HG03280 (cell line): Measurements from ENCODE around the gene OCLN.
A peak's percentile ranks its signal among the peaks of the same experiment; 100 is the strongest.
"Not testable (repeated sequence)": the region's sequence is repeated elsewhere in the genome, so short reads cannot be mapped to it uniquely, and the experiment has no call there.

Experiments
- ATAC-seq: cut with Tn5 transposase; IDR thresholded peaks from one replicate; pipeline ENCODE4 v1.9.1; 2021; ENCODE audit warnings: mild to moderate bottlenecking, moderate library complexity; ENCODE audit not compliant: unreplicated experiment

Gene OCLN

DNA sequence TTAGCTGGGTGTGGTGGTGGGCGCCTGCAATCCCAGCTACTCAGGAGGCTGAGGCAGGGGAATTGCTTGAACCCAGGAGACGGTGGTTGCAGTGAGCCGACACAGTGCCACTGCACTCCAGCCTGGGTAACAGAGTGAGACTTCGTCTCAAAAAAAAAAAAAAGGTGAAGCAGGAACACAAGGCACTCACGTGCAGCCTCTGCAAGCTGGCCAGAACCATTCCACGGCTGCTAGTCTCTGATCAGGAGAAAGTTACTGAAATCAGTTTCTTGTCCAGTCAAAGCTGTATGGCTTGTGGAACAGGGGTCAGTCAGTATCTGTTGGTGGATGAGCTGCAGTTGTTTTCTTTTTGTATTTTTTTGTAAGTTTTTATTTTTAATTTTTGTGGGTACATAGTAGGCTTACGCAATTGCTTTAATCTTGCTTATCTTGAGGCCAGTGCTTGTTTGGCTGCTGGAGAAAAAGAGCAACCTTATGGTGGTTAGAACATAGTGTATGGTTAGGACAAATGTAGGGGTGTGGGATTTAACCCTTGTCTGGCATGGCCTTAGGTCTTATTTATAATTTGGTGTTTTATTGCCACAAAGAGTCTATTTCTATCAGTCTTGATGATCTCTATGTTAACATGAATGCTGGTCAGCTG lies 34.7 kb downstream of the OCLN start:
- no peak for ATAC-seq

DNA sequence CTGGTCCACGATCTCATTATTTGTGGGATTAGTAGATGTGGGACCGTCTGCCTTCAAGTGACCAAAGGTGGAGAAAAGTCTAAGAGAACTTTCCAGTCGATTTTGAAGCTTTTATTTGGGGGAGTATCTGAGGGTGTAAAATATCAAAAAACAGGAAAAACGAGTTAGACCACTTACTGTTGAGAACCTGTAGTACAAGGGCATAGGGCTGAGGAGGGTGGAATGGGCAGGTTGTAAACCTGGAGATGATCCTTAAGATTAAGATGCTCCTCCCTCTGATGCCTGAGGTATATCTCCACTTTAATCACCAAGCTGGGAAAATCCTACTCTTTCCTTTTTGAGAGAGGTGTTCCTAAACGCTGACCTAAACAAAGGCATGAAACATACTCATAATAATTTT lies 35.4 kb downstream of the OCLN start:
- ATAC-seq = no peak

DNA sequence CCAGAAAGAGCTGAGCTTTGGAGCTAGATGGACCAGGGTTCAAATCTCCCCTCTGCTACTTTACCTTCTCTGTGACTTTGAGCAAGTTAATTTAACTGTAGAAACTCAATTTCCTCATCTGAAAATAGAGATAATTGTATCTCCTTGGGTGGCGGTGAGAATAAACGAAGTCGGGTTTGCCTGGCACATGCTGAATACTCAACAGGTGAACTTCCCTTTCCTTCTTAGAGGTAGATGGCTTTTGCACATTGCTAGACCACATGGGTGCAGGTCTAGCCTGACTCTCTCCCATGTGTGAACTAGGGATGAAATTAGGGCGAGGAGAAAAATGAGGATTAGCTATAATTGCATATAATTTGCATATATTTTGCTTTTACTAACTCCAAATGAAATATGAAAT lies 36.0 kb downstream of the OCLN start:
- ATAC-seq = no peak

DNA sequence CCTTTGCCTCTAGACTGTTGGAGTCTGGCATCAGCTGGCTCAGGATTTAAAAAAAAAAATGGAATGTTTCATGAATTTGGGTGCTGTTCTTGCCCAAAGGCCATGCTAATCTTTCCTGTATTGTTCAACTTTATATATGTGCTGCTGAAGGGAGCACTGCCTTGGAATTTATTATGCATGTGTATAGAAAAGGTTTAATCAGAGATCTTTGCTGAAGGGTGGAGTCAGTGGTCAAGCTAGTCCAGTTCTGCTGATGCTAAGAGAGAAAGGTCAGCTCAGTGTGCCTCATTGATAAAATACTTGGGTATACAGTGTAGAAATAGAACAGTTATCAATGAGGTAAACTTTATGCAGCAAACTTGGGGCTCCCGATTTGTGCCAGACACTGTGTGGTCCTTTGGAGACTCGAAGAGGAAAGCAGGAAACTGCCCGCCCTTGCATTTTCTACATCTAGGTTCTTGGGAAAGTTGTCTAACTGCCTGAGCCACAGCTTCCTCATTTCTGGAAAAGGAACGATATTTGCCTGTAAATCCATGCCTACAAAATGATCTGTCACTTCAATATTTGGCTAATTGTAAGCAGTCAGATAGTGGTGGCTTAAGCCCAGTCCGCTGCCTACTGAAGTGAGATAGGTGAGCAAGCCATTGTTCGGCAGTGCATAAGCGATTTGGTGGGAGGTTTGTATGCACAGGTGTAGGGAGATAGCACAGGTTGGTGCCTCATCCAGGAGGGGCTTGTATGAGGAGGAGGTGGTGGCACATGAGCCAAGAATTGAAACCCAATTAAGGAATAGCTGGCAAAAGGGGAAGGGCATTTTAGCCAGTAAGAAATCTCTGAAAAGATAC lies 38.2 kb downstream of the OCLN start:
- ATAC-seq = no peak

DNA sequence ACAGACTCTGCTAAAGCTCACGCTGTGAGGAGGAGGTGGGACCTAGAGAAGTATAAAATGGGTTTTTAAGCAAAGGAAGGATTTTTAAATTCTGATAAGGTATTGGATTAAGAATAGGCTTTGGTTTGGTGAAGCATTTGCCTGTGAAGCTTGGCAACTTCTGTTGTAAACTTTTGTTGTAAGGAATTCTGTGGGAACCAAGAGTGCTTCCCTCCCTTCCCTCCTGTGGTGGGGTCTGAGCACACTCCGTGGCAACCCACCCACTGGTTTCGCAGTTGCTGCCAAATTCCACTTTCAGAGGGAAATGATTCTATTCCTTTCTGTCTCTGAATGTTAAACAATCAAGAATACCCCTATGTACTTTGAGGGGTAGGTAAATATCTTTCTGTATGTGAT lies 38.8 kb downstream of the OCLN start:
- ATAC-seq = no peak

DNA sequence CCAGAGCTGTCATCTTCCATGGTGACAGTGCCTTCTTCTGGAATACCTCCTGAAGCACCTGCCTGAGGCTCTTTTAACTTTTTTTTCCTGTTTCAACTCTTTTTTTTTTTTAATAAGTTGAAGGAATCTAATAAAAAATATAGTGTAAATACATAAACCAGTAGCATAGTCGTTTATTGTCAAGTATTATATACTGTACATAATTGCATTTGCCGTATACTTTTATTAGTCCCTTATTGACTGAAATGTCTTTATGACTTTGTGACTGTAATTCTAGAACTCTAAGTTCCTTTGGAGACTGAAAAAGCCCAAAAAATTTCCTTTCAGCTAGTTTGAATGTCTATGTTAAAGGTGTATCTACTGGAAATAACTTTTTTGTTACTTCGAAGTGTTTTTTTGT lies 45.3 kb downstream of the OCLN start:
- ATAC-seq = not testable (repeated sequence)

DNA sequence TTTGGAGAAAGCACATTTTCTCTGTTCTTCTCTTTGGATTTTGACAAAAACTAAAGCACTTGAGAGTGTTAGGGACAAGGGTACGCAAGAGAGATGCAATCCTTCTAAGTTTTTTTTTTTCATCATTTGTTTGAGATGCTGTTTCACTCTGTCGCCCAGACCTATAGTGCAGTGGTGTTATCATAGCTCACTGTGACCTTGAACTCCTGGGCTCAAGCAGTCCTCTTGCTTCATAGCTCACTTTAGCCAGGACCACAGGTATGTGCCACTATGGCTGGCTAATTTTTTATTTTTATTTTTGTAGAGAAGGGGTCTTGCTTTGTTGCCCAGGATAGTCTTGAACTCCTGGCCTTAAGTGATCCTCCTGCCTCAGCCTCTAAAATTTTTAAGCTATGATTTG lies 46.1 kb downstream of the OCLN start:
- ATAC-seq = not testable (repeated sequence)

DNA sequence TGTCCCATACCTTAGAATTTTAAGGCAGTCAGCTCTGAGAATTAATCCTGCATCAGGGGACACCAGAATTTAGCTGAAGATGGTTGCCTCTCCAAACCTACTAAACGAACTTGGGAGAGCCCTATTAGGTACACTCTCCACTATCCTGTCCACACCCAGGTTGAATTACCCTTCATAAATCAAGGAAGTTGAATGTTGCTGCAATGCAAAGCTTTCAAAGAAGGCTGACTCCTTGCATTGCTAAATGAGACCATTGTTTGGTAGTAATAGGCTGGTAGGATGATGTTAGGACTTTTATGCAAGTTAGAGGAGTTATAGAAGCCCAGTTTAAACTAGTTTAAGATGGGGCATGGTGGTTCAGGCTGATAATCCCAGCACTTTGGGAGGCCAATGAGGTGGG lies 48.8 kb downstream of the OCLN start:
- not testable (repeated sequence) for ATAC-seq

DNA sequence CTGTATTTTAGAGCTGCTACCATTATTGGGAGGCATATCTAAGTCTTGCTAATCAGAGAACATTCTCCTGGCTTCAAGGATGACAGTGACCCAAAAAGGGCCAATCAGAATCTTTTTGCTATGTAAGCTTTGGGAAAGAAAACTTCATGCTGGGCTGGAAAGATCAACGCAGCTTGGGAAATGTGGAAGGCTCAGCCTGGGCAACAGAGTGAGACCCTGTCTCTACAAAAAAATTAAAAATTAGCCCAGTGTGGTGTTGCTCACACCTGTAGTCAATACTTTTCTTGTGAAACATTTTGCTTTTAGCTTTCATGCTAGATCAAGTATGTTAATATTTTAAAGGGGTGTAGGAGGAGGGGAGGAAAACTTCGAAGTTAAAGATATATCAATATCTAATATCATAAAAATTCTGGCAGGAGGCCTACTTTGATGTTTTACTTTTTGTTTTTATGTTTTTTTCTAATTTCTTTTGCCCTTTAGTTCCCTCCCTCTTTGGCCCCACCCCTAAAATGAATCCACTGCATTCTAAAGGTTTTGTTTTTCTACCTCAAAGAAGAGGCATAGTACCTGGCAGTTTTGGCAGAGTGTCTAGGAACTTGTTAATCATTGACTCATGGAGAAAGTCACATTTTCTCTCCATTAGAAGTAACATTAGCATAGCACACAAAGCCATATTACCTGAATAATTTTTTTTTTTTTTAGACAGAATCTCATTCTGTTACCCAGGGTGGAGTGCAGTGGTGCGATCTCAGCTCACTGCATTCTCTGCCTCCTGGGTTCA lies 50.4 kb downstream of the OCLN start:
- not testable (repeated sequence) for ATAC-seq

DNA sequence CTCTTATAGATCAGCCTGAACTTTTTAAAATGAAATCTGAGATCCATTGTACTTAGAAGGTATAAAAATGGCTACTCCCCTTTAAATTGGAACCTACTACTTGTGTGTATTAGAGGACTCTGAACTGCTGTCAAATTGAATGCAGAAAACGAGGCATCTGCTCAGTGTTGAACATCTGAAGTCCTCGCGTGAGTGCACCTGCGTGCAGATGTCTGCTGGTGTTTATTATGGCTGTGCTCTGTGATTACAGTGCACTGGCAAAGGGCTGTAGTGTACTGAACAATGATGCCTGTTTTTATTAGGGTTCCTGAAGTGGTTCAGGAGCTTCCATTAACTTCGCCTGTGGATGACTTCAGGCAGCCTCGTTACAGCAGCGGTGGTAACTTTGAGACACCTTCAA lies 52.0 kb downstream of the OCLN start:
- ATAC-seq = not testable (repeated sequence)

DNA sequence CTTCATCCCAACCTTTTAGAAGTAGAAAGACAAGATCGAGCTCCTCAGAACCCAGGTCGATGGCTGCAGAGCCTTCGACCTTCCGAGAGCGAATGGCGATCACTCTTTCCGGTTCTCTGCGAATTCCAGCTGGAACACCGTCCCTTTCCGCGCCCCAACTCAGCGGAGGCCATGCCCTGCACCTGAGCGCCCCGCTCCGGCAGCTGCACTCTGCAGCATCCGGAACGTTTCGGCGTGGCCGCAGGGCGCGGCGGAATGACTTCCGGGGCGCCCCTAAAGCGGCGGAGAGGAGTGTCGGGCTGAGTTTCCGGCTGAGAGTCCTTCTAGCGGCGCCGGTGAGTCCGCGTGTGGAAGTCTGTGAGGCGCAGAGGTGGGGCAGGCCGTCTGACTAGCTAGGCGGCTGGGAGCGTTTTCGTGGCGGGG lies 67.3 kb downstream of the OCLN start, which contains the start of gene GTF2H2C:
Gene GTF2H2C, plus strand, starts transcription at position 284 of the 423 bp plus-strand sequence. CDS start 4,942 bp downstream, outside the sequence.
- ATAC-seq = peak; percentile 99

DNA sequence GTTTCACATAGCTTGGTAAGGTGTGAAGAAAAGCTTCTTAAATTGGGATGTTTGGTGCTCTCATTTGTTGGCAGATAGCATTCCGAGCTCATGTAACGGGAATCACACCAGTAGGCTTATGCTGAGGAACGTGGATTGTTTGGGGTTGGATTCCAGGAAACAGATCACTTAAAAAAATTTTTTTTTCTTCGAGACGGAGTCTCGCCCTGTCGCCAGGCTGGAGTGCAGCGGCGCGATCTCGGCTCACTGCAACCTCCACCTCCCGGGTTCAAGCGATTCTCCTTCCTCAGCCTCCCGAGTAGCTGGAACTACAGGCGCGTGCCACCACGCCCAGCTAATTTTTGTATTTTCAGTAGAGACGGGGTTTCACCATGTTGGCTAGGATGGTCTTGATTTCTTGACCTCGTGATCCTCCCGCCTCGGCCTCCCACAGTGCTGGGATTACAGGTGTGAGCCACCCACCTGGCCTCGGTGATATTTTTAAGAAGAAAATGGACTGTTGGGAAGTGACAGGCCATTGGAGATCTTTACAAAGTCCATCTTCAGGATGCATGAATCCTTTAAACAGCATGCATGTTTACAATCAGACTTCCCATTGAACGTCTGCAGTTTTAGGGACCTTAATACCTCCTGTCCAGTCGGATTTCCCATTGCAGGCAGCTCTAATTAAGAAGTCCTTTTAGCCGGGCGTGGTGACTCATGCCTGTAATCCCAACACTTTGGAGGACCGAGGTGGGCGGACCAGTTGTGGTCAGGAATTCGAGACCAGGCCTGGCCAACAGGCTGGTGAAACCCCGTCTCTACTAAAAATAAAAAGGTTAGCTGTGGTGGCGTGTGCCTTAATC lies 68.2 kb downstream of the OCLN start:
- not testable (repeated sequence) for ATAC-seq

DNA sequence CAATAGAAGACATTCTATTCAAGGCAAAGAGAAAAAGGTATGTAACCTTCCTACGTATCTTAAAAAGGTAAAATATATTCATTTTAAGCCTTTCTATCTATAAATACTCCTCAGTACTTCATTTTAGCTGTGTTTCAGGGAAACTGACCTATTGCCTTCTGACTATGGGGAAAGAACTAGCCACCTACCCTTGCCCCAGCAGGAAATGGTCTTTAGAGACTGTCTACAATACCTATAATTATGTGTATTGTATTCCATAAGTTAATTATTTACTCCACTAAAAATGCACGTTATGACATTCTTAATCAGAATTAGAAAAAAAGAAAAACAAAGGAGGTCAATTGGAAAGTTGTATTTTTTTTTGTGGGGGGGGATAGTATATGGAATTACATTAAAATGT lies 73.6 kb downstream of the OCLN start:
- not testable (repeated sequence) for ATAC-seq

DNA sequence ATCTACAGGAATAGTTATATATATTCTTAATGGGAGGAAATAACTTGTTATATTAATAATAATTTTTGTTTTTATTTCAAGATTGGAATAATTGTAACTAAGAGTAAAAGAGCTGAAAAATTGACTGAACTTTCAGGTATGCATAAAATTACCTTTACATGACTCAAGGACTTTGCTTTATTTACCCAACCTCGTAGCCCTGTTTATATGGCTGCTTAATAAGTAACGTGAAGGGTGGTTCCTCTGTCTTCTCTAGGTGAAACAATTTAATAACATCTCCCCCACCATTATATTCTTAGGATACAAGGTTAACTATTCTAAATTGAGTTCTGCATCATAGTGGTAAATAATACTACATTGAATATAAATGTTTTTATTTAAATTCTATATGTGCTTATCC lies 75.5 kb downstream of the OCLN start:
- ATAC-seq = not testable (repeated sequence)

DNA sequence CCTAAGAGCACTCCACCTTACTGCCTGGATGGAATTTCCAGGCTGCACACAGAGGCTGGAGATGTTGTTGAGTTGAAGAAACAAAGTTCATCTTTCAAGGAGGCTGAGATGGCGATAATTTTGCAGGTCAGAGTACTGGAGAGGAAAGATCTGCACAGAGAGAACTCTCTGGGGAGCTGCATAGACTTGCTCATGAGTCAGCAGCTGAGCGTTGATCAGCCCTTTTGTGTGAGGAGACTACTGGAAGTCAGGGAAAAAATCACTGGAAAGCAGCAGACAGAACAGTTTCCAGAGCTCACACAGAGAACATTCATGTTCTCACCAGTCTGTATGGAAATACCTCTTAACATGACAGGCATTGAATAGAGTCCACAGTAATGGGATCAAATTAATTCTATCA lies 90.8 kb downstream of the OCLN start:
- ATAC-seq = not testable (repeated sequence)

DNA sequence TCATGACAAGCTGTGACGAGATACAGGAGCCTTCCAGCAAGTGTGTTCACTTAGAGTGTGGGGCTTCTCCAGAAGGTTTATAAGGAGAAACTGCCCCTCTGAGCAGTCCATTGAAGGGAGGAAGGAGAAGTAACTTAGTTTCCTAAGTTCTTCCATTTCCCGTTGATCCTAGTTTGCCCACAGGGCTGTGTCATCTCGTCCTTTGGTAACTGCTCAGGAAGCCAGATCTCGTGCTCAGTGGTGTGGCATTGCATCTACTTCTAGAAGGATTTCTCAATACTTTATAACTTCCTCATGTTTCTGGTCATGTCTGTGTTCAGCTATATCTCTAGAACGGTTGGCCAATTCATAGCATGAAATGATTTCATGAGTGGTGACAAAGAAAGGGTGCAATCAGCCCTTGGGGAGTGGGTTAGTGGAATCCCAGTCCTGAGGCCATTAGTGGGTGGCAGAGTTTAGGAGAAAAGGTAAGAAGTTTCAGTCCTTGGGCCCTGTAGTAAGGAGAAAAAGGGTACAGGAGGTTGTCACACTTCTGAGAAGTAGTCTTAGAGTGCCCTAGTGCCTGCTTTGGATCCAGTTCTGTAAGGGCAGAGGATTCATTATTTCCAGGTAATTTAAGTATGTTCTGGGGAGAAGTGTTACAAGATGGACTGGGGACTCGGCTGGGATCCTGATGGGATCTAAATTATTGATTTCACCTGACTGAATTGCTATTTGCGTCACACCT lies 103.7 kb downstream of the OCLN start:
- not testable (repeated sequence) for ATAC-seq

DNA sequence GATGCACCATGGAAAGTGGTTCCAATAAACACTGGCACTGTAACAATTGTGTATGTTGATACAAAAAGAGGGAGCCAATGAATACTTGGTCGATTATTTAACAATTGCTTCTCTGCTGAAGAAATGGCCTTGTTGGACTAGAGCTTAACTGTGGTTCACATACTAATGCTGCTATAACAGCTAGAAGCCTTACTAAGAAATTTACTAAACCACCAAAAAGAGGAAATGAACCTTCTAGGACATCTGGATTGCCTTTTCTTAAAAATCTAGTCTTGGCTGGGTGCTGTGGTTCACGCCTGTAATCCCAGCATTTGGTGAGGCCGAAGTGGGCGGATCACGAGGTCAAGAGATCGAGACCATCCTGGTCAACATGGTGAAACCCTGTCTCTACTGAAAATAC lies 109.4 kb downstream of the OCLN start:
- ATAC-seq = peak; percentile 78

DNA sequence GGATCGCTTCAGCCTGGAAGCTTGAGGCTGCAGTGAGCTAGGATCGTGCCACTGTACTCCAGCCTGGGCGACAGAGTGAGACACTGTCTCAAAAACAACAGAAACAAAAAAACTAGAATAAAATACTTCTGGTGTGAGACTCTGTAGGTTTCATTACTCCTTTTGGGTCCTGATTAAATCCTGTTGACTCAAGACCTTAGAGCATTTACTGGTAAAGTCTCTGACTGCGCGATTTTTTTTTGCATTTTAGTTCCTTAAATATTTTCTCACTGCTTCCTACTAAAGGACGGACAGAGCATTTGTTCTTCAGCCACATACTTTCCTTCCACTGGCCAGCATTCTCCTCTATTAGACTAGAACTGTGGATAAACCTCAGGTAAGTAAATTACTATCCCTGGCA lies 114.2 kb downstream of the OCLN start:
- not testable (repeated sequence) for ATAC-seq
